Measurements from ENCODE around the gene FOXL3. TPM values are rescaled to one million over a fixed set of nuclear protein-coding genes. Genes with fewer than 3 reads are reported as not detected.

FOXL3 gene
- total and polyA plus RNA-seq, 2 experiments from 2014 or later, result not detected

GRCh38 chr7:246451-246850 is 43.5 kb upstream of the FOXL3 start:
- Mint-ChIP-seq H3K27ac (no peak overlapping the region; the same call in 1 of the 2 replicates), H3K36me3 (ENCODE audit: low read depth) (peaks cover 48% of the 10 kb centered on the region), H3K27me3 (ENCODE audit: insufficient read depth, low read depth, poor library complexity) (peaks cover 6% of the 10 kb centered on the region), H3K4me3 (no peak overlapping the region), H3K9me3 (peaks cover 5% of the 10 kb centered on the region; the same call in 1 of the 3 replicates), H3K4me1 (no peaks in the 10 kb centered on the region)
- no peak overlapping the region for H3K4me2 ChIP-seq
- H3K9me2 ChIP-seq (ENCODE audit: insufficient read depth), result no peaks in the 10 kb centered on the region
- H3K27ac ChIP-seq (ENCODE audit: low read depth), result no peak overlapping the region
- no peak overlapping the region for H2AFZ ChIP-seq
- no peaks in the 10 kb centered on the region for H3K27me3 ChIP-seq (ENCODE audit: insufficient read depth)
- no peak for ATAC-seq
- H3K36me3 ChIP-seq (ENCODE audit: insufficient read depth), result no peaks in the 10 kb centered on the region
- H4K20me1 ChIP-seq (replicated peaks; ENCODE audit: insufficient read depth), result no peaks in the 10 kb centered on the region
- H3K79me2 ChIP-seq (replicated peaks; ENCODE audit: insufficient read depth), result no peaks in the 10 kb centered on the region
- no peaks in the 10 kb centered on the region for H3F3A ChIP-seq (replicated peaks; ENCODE audit: low read depth)
- no peak overlapping the region for H3K4me3 ChIP-seq
- DNase-seq (ENCODE audit: low spot score), result no peak
- no peak for TF ChIP-seq JUNB (IDR thresholded peaks at IDR 0.05; ENCODE audit: unreplicated experiment)
- TF ChIP-seq EZH2 (IDR thresholded peaks at IDR 0.05; ENCODE audit: low read depth, unreplicated experiment), result no peak
- no peak for TF ChIP-seq ETS1 (IDR thresholded peaks at IDR 0.05)
- no peak for TF ChIP-seq CREB1 (CRISPR knock-in tag; IDR thresholded peaks at IDR 0.05; ENCODE audit: low read depth)
- TF ChIP-seq POLR2AphosphoS5 (IDR thresholded peaks at IDR 0.05; ENCODE audit: low read depth), result no peak
- TF ChIP-seq EZH2phosphoT487 (IDR thresholded peaks at IDR 0.05; ENCODE audit: unreplicated experiment), result no peak
- no peak for TF ChIP-seq ZNF462 (CRISPR knock-in tag; IDR thresholded peaks at IDR 0.05)
- no peak for TF ChIP-seq NANOG (IDR thresholded peaks at IDR 0.05; ENCODE audit: borderline replicate concordance)
- TF ChIP-seq ZNF114 (CRISPR knock-in tag; IDR thresholded peaks at IDR 0.05), result no peak
- TF ChIP-seq ZNF331 (CRISPR knock-in tag; IDR thresholded peaks at IDR 0.05; ENCODE audit: low read depth), result no peak
- no peak for TF ChIP-seq REST (IDR thresholded peaks at IDR 0.05; ENCODE audit: unreplicated experiment)
- TF ChIP-seq CTCF (conservative IDR thresholded peaks at IDR 0.05; ENCODE audit: low read depth in 2 of 2), result no peak
- no peak for TF ChIP-seq STAT1 (IDR thresholded peaks at IDR 0.05; ENCODE audit: unreplicated experiment)
- H3K4me1 ChIP-seq (ENCODE audit: insufficient read depth), result no peaks in the 10 kb centered on the region

Measured in GM23338 (cell line).